ENCODE measurements around the gene ZBTB2.
"Not testable (repeated sequence)": the region's sequence is repeated elsewhere in the genome, so short reads cannot be mapped to it uniquely, and the experiment has no call there.

Gene ZBTB2

GRCh38 chr6:151370509-151371078, 20.8 kb downstream of the ZBTB2 start:
- DNase-seq: no peak

- no peak for DNase-seq
These were observed 26.1 kb downstream of the ZBTB2 start for GRCh38 chr6:151365233-151365632.

- no peak for DNase-seq
These were observed 31.9 kb downstream of the ZBTB2 start for GRCh38 chr6:151359486-151359885.

GRCh38 chr6:151358475-151358874, 32.9 kb downstream of the ZBTB2 start:
- DNase-seq: no peak

GRCh38 chr6:151357758-151358436, 33.5 kb downstream of the ZBTB2 start:
- DNase-seq: no peak

GRCh38 chr6:151356983-151357382, 34.4 kb downstream of the ZBTB2 start:
- DNase-seq: not testable (repeated sequence)

GRCh38 chr6:151353795-151354194, 37.6 kb downstream of the ZBTB2 start:
- no peak for DNase-seq

- no peak for DNase-seq
These were observed 38.7 kb downstream of the ZBTB2 start for GRCh38 chr6:151352410-151353396.

GRCh38 chr6:151351731-151352130, 39.6 kb downstream of the ZBTB2 start:
- no peak for DNase-seq

GRCh38 chr6:151351146-151351700, 40.1 kb downstream of the ZBTB2 start:
- no peak for DNase-seq

GRCh38 chr6:151350442-151351145, 40.8 kb downstream of the ZBTB2 start:
- DNase-seq: no peak

GRCh38 chr6:151349651-151350270, 41.6 kb downstream of the ZBTB2 start:
- no peak for DNase-seq

- not testable (repeated sequence) for DNase-seq
These were observed 48.6 kb downstream of the ZBTB2 start for GRCh38 chr6:151342750-151343149.

- DNase-seq: no peak
These were observed 49.7 kb downstream of the ZBTB2 start for GRCh38 chr6:151341476-151342195.

- DNase-seq: no peak
These were observed 51.0 kb downstream of the ZBTB2 start for GRCh38 chr6:151340219-151340978.

GRCh38 chr6:151339369-151339768, 52.0 kb downstream of the ZBTB2 start:
- no peak for DNase-seq

- no peak for DNase-seq
These were observed 52.6 kb downstream of the ZBTB2 start for GRCh38 chr6:151338651-151339200.

GRCh38 chr6:151335930-151336329, 55.4 kb downstream of the ZBTB2 start:
- no peak for DNase-seq

GRCh38 chr6:151330130-151330696, 61.1 kb downstream of the ZBTB2 start:
- no peak for DNase-seq

GRCh38 chr6:151327101-151327500, 64.3 kb downstream of the ZBTB2 start:
- no peak for DNase-seq
